Adrenal gland (tissue), 12 donors: ENCODE results near the gene CLEC16A. TPM values are rescaled to one million over a fixed set of nuclear protein-coding genes. Genes with fewer than 3 reads are reported as not detected.

Experiments used
- DNase-seq, 7 donors: peaks; one replicate each; pipeline ENCODE4 v3.0.0-alpha.2; 2019 to 2020
- H3K27ac ChIP-seq, 5 donors: fragments of 200-600 bp; sonication (generic) in 4 of 5; 1 replicate in 3 of 5; 2 replicates in 2 of 5; pipeline versions ENCODE4 v1.5.1 to v1.8.0; 2016 to 2020; ENCODE audit warnings: mild to moderate bottlenecking in 1 of 5
- H3K27me3 ChIP-seq: fragments of 200-600 bp; 2 replicates; pipeline ENCODE4 v1.8.0; 2021
- H3K36me3 ChIP-seq, 2 donors: fragments of 200-600 bp; replicated peaks in 1 of 2; 1 replicate in 1 of 2; 2 replicates in 1 of 2; pipeline versions ENCODE4 v1.5.1 to v1.8.0; 2018 to 2022
- H3K4me1 ChIP-seq, 2 donors: fragments of 200-600 bp; replicated peaks in 1 of 2; 1 replicate in 1 of 2; 2 replicates in 1 of 2; pipeline versions ENCODE4 v1.5.1 to v1.8.0; 2018 to 2021
- H3K4me3 ChIP-seq, 4 donors: fragments of 200-600 bp; sonication (generic) in 3 of 4; one replicate each; pipeline ENCODE4 v1.5.1; 2016 to 2018
- H3K9me3 ChIP-seq, 3 donors: fragments of 200-600 bp; sonication (generic) in 1 of 3; replicated peaks in 1 of 3; 1 replicate in 2 of 3; 2 replicates in 1 of 3; pipeline versions ENCODE4 v1.5.1 to v1.8.0; 2016 to 2021
- CTCF ChIP-seq, 6 experiments: fragments of 450-650 bp in 4 of 6; fragments of 200-600 bp in 2 of 6; sonication (generic) in 1 of 6; IDR thresholded peaks; 1 replicate in 5 of 6; 2 replicates in 1 of 6; pipeline versions ENCODE4 v1.5.1 to v1.8.0; 2016 to 2021; ENCODE audit warnings: antibody characterized with exemption in 6 of 6, mild to moderate bottlenecking in 2 of 6, moderate library complexity in 1 of 6
- POLR2A ChIP-seq, 2 donors: fragments of 450-650 bp; IDR thresholded peaks; one replicate each; pipeline ENCODE4 v1.6.1; 2017; ENCODE audit warnings: antibody characterized with exemption in 2 of 2, mild to moderate bottlenecking in 2 of 2, moderate library complexity in 1 of 2
- WGBS, 4 donors: extraction: QIAGEN DNeasy Blood & Tissue Kit in 2 of 4; methylation state at CpG; one replicate each; pipeline versions ENCODE4 v1.1.5 to v1.1.7; 2013 to 2017; 5-methylcytosine and 5-hydroxymethylcytosine counted together
- intact Hi-C, 2 donors: fragments of 100-400 bp; cut with DNase I; formaldehyde crosslinking; loops; one replicate each; pipeline versions ENCODE4 v1.14.1 to v1.15.0; 2022 to 2023
- polyA plus RNA-seq, 3 donors: library from polyadenylated mRNA; stranded (reverse); fragments of 200-250 nt in 2 of 3; fragments of 350-450 nt in 1 of 3; fragmentation: Illumina TruSeq in 1 of 3; extraction: RNeasy Lipid Tissue Mini Kit (QIAGEN cat#74804) in 1 of 3; gene quantifications; one replicate each; pipeline ENCODE4 v1.2.3, GENCODE V29; 2013 to 2014
- total RNA-seq, 9 donors: library from RNA; depleted of rRNA in 4 of 9; stranded (reverse); fragments of >200 nt in 4 of 9; fragments of 120-200 nt in 1 of 9; fragmentation: NEBNext Ultra II Directional in 1 of 9; extraction: Animal tissue kit (Norgen Biotek cat#: 25700) in 1 of 9; gene quantifications; one replicate each; pipeline versions ENCODE4 v1.1.0 to v1.2.4, GENCODE V29; 2013 to 2023
- donor health status: healthy with polysubstance abuse.
- donor health status: Bipolar disorder and iron deficiency.
- donor health status: DM: yes; HTN: yes; CAD: no.
- donor health status: DM: no; HTN: no; CAD: no.
- donor health status: DM: no; HTN: no; CAD: no.
- donor health status: DM: yes; HTN: yes; CAD: no.

The CLEC16A gene
- total and polyA plus RNA-seq, 12 donors = 14.0 to 37.2 (median 27.6) TPM

- no peaks in the 10 kb centered on the region for H3K36me3 ChIP-seq
- H3K27ac ChIP-seq = peak overlapping the region; percentile 32 to 93 (median 83)
- no peaks in the 10 kb centered on the region for H3K9me3 ChIP-seq
- TF ChIP-seq CTCF (IDR thresholded peaks at IDR 0.05) = no peak
- no peak for TF ChIP-seq POLR2A (IDR thresholded peaks at IDR 0.05)
- no peak for DNase-seq
- no peaks in the 10 kb centered on the region for H3K27me3 ChIP-seq
- peak overlapping the region in 1 of 4 donors; percentile 96 for H3K4me3 ChIP-seq
- peaks cover 74 to 82% of the 10 kb centered on the region in 2 donors for H3K4me1 ChIP-seq
- 26 to 32% (median 30%) methylated on average over 7 of the region's 7 CpGs for WGBS, 4 donors
- intact Hi-C loops = no loop called here
These were observed 5.3 kb upstream of the CLEC16A start for GRCh38 chr16:10938796-10939648.

GRCh38 chr16:10939649-10940234 lies 4.6 kb upstream of the CLEC16A start:
- no peak for TF ChIP-seq POLR2A (IDR thresholded peaks at IDR 0.05)
- TF ChIP-seq CTCF (IDR thresholded peaks at IDR 0.05) = no peak
- intact Hi-C loops = no loop called here
- Histone ChIP-seq H3K4me3 (peak overlapping the region in 2 of 4 donors; percentile 49 to 96), H3K27me3 (no peaks in the 10 kb centered on the region), H3K9me3 (no peaks in the 10 kb centered on the region), H3K36me3 (no peaks in the 10 kb centered on the region), H3K4me1 (peaks cover 67 to 74% of the 10 kb centered on the region in 2 donors), H3K27ac (peak overlapping the region in 3 of 5 donors; percentile 83 to 93 (median 87))
- WGBS, 4 donors = 78 to 83% (median 82%) methylated on average over 7 of the region's 7 CpGs
- DNase-seq = no peak

GRCh38 chr16:10940501-10941079 lies 3.8 kb upstream of the CLEC16A start:
- H3K27ac ChIP-seq = peak overlapping the region in 4 of 5 donors; percentile 66 to 93 (median 85)
- H3K27me3 ChIP-seq = no peaks in the 10 kb centered on the region
- H3K4me1 ChIP-seq = peaks cover 66 to 73% of the 10 kb centered on the region in 2 donors
- TF ChIP-seq CTCF (IDR thresholded peaks at IDR 0.05) (no peak), POLR2A (IDR thresholded peaks at IDR 0.05) (peak in 1 of 2 donors; percentile 69)
- 5 to 15% (median 10%) methylated on average over 5 to 8 of the region's 8 CpGs for WGBS, 4 donors
- H3K4me3 ChIP-seq = peak overlapping the region in 3 of 4 donors; percentile 49 to 96 (median 74)
- DNase-seq = peak in 3 of 7 donors; percentile 52 to 67 (median 64)
- no peaks in the 10 kb centered on the region for H3K9me3 ChIP-seq
- intact Hi-C loops = no loop called here
- H3K36me3 ChIP-seq = no peaks in the 10 kb centered on the region
